HG03520 (cell line): Measurements from ENCODE around the gene JMJD8.

ENCODE experiments used
- ATAC-seq: cut with Tn5 transposase; IDR thresholded peaks from one replicate; pipeline ENCODE4 v1.9.1; 2021; ENCODE audit warnings: mild to moderate bottlenecking, moderate library complexity; ENCODE audit not compliant: unreplicated experiment

The JMJD8 gene

GRCh38 chr16:710500-711075 lies 26.5 kb upstream of the JMJD8 start:
- ATAC-seq = no peak

DNA sequence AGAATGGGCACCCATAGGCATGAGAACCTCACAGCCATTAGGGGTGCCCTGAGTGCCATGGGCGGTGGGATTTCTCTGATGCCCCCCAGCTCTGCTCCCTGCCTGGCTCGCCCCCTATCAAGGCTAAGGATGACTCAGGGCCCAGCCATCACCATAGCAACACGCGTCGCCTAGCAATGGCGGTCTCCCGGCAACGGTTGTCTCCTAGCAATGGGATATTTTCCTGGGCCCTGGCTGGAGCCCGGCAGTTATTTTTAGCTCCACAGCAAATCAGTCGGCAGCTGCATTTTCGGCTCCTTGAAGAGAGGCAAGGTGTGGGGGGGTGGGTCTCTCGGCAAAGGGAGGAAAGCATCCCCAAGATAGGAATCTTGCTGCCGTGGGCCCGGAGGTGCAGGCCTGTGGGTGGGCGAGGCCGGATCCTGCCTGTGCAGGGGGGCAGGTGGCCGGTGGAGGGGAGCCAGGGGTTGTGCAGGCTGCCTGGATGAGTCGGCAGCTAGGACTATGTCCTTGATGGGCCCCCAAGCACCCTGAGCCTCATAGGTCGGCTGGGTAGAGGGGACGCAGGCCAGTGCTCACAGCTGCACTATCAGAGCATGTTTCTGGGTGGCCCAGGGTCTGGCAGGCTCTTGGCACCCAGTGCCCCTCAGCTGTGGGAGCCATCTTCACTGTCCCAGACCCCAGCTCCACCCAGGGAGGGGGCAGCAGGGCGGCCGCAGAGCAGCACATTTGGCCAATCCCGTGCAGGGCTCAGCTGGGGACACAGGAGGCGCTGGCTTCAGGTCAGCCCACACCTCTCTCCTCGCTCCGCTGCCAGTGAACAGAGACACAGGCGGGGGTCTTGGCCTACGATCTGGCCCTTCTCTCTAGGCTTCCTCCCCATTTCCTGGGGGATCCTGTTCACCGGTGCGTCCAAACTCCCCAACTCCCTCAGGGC lies 25.7 kb upstream of the JMJD8 start:
- no peak for ATAC-seq

DNA sequence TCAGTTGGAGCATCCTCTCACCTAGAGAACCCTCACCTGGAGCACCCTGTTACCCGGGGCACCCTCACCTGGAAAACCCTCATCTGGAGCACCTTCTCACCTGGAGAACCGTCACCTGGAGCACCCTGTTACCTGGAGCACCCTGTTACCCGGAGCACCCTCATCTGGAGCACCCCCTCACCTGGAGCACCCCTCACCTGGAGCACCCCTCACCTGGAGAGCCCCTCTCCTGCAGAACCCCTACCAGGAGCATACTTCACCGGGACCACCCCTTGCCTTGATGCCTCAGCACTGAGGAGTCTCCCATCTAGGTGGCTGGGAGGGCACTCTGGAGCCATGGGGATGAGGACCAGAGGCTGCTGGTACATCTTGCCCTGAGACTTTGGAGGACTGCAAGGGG lies 24.8 kb upstream of the JMJD8 start:
- no peak for ATAC-seq

DNA sequence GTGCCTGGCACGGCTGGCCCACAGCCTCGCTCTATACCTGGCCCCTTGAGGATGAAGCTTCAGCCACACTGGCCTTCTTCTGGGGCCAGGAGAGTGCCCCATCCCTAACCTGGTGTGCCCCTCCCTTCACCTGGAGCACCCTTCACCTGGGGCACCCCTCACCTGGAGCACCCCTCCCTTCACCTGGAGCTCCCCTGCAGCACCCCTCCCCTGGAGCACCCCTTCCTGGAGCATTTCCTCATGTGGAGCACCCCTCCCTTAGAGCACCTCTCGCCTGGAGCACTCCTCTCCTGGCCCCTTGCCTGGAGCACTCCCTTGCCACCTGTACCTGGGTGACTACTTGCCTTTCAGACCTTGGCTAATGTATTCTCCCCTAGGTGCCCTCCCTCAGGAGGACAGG lies 23.9 kb upstream of the JMJD8 start:
- no peak for ATAC-seq

- no peak for ATAC-seq
Observed at GRCh38 chr16:707062-707538, 23.0 kb upstream of the JMJD8 start.

DNA sequence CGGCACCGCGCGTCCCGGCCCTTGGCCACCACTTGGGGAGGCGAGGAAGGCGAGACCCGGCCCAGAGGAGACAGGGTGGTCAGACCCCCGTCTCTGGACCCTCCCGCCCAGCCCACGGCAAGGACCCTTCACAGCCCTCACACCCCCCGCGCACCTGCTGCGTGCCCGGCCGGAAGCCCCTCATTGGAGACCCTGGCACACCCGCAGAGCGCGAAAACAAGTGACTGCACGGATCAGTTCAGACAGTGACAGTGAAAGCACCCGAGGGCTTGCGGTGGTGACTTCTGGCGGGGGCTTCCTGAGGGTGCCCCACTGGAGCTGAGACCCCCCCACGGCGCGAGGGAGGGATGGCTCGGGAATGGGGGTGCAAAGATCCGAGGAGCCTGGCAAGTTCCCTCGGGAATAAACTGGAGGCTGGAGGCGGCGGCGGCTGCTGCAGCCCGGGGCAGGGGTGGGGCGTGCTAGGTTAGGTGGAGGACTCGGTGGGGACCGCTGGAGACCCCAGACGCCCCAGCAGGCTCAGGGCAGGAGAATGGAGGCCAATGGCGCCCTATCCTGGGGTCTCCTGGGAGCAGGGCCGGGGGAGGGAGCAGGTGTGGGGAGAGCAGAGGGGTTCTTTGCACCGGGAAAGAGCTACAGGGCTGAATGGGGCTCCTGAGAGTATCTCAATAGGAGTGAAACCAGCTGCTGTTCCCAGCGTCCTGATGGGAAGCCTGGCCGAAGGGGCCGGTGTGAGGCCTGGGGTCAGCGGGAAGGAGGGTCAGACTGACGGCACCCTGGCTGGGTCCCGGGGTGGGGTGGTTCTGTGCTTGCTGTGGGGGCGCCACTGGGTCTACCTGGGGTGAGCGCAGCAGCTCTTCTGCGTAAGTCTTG lies 22.3 kb upstream of the JMJD8 start:
- no peak for ATAC-seq

DNA sequence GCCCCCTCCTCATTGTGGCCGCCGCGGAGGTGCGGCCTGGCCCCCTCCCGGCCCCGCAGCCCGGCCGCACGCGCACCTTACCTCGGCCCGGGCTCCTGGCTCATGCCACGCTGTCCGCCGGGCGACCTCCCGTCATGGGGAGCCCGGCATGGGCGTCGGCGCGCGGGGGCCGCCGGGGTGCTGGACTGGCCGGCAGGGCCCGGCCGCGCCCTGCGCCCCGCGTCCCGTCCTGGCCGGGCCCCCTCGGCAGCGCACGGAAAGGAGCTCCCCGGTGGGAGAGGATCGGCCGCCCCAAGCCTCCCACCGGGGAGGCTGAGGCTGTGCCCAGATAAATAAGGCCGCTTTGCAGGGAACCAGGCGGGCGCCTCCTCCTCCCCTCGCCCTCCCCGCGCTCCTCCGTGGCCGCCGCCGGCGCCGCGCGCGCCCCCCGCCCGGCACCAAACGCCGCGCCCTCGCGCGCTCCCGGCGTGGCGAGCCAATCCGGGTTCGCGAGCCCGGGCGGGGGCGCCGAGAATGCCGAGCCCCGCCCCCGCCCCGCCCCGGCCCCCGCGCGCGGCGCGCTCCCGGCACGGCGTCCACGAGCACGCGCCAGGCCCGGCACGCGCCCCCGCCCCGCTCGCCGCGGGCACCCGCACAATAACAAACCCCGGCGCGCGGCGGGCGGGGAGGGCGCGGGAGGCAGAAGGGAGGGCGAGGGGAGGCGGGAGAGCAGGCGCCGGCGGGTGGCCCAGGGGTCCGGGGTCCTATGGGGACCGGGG lies 21.5 kb upstream of the JMJD8 start, which contains the start of gene FBXL16:
Gene FBXL16 (minus strand): TSS at position 371 of the 758 bp plus-strand sequence. CDS start 8,396 bp downstream, outside the sequence.
- no peak for ATAC-seq

DNA sequence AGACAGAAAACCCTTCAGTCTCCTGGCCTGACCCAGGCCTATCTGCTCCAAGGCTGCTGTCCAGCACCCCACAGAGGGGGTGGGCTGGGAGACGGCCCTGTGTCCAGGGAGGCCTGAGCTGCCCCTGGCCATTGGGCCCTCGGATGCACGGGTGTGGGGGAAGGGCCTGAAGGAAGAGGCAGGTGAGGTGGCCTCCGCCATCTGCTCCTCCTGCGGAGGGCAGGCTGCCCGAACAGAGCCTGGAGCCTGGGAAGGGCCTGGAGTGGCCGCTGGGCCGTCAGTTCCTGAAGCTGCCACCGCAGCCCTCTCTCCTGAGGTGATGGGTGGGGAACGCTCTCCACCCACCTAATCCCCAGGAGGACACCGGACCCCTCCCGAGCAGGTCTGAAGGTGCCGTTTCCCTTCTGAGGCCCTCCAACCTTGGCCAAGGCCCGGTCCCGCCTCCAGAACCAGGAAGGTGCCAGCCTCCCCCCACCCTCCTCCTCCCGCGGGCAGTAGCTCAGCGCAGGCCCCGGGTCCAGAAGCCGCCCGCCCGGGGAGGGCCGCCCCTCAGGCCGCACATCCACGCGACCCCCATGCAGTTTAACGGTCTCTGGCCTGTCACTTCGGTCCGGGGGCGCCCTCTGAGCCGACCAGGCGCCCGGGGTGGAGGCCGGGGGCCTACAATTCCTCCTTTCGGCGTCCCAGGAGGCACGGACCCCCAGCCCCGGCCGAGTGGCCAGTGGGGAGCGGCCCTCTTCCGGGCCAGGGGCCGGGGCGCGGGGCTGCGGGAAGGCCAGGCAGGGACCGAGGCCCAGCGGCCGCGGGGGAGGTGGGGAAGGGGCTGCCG lies 20.6 kb upstream of the JMJD8 start:
- ATAC-seq = no peak

DNA sequence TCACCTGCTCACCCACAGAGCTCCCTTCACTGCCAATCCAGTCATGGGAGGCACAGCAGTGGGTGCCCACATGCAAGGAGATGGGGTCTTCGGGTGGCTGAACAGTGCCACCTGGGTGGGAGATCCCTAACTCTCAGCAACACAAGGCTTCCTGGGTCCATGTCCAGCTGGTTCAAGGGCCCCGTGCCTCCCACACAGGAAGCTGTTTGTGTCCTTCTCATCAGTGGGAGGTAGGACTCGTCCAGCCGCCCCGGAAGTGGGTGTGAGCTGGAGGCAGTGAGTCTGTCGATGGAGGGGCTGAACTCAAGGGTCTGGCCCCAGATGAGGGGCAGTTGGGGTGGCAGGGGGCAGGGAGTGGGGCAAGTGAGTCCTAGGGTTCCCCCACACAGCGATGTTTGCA lies 19.9 kb upstream of the JMJD8 start:
- no peak for ATAC-seq

DNA sequence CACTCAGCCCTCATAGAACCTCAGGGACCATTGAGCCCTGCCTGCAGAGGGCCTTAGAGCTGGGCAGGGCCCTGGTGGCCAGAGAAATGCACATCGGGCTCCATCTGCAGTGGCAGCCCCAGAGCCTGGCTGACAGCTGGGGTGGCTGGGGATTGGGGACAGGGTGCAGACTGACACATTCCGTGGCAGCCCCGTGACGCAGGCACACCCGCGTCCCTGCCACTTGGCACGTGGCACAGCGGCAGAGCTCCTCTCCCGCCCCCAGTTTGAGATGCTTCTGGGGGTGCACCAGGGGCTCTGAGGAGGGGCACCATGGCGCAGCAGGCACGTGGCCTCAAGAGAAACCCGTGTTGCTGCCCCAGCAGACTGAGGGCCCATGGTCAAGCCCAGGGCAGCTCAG lies 19.3 kb upstream of the JMJD8 start:
- ATAC-seq = no peak

DNA sequence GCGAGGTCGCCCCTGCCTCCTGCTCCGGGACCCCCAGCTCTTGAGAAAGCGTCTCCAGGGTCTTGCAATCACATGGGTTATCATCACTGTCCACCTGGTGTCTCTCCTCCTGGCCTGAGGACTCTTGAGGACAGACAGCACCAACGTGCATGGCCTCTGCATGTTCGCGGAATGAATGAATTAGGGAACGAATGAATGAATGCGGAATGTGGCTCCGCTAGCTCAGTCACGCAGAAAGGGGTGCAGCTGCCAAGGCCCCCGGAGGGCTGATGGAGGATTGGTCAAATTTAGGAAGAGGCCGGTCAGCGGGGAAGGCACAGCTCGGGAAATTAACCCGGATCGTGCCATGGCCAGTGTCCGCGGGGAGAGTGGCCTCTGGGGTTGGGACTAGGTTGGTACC lies 18.2 kb upstream of the JMJD8 start:
- no peak for ATAC-seq

- no peak for ATAC-seq
Observed at GRCh38 chr16:700684-701584, 16.8 kb upstream of the JMJD8 start.

- ATAC-seq = no peak
Observed at GRCh38 chr16:698911-699671, 15.0 kb upstream of the JMJD8 start.

DNA sequence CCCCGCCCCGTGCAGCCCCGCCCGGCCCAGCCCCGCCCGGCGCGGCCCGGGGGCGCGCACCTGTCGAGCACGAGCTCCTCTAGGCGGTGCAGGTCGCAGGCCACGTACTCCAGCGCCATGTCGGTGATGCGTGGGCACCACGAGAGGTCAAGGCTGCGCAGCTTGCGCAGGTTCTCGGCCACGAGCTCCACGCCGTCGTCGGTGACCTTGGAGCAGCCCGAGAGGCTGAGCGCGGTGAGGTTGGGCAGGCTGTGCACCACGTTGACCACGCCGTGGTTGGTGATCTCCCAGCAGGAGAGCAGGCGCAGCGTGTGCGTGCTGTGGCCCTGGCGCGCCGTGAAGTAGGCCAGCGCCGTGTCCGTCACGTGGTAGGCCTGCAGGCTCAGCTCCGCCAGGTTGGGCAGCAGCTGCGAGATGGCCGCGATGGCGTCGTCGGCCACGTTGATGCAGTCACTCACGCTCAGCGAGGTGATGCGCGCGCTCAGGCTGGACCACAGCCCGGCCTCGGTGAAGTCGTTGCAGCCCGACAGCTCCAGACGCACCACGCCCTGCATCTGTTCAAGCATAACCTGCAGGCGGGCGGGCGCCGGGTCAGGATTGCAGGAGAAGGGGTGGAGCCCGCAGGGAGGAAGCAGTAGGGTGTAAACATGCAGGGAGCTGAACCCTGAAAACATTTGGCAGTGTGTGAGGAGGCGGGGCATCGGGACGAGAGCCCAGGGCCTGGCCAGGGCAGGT lies 11.4 kb upstream of the JMJD8 start:
- no peak for ATAC-seq

GRCh38 chr16:694863-695354 lies 10.8 kb upstream of the JMJD8 start:
- ATAC-seq = no peak

- ATAC-seq = no peak
Observed at GRCh38 chr16:694187-694862, 10.2 kb upstream of the JMJD8 start.
